GM12878 (cell line): ENCODE data around the gene DGCR8. TPM values are rescaled to one million over a fixed set of nuclear protein-coding genes. Genes with fewer than 3 reads are reported as not detected.

Experiments used
- BHLHE40 ChIP-seq, 2 experiments: fragments of 450-650 bp in 1 of 2; IDR thresholded peaks; 2 replicates each; pipeline ENCODE4 v1.6.1; 2011 to 2017; ENCODE audit warnings: low read depth in 2 of 2, borderline replicate concordance in 1 of 2, improper control_type of control experiment in 1 of 2, low read length in 1 of 2, mild to moderate bottlenecking in 1 of 2
- CBFB ChIP-seq: IDR thresholded peaks from 2 replicates; pipeline ENCODE4 v1.6.1; 2016; ENCODE audit warnings: antibody characterized with exemption, low read depth
- CBX5 ChIP-seq: sonication (generic); IDR thresholded peaks from 2 replicates; pipeline ENCODE4 v1.6.1; 2016; ENCODE audit warnings: low read depth, moderate library complexity, mild to moderate bottlenecking, inconsistent platforms
- CREB1 ChIP-seq: IDR thresholded peaks from 2 replicates; pipeline ENCODE4 v1.6.1; 2012; ENCODE audit warnings: low read depth, mild to moderate bottlenecking, inconsistent platforms
- CREM ChIP-seq: IDR thresholded peaks from 2 replicates; pipeline ENCODE4 v1.6.1; 2014; ENCODE audit warnings: antibody characterized with exemption, low read depth
- EED ChIP-seq: sonication (generic); IDR thresholded peaks from 2 replicates; pipeline ENCODE4 v1.6.1; 2016; ENCODE audit warnings: antibody characterized with exemption, low read depth
- HDGF ChIP-seq: fragments of 450-650 bp; IDR thresholded peaks from 2 replicates; pipeline ENCODE4 v1.6.1; 2016; ENCODE audit warnings: antibody characterized with exemption
- IKZF2 ChIP-seq, 2 experiments: fragments of 450-650 bp; IDR thresholded peaks; 2 replicates each; pipeline ENCODE4 v1.6.1; 2017; ENCODE audit warnings: mild to moderate bottlenecking in 2 of 2, moderate library complexity in 2 of 2
- IRF4 ChIP-seq: IDR thresholded peaks from 2 replicates; pipeline ENCODE4 v1.6.1; 2011; ENCODE audit warnings: low read depth, low read length
- KDM1A ChIP-seq: fragments of 200-600 bp; sonication (generic); IDR thresholded peaks from 2 replicates; pipeline ENCODE4 v1.6.1; 2016; ENCODE audit warnings: borderline replicate concordance
- LARP7 ChIP-seq: fragments of 450-650 bp; IDR thresholded peaks from 2 replicates; pipeline ENCODE4 v1.6.1; 2017; ENCODE audit warnings: mild to moderate bottlenecking
- MXI1 ChIP-seq: fragments of 150-350 bp; IDR thresholded peaks from 2 replicates; pipeline ENCODE4 v1.6.1; 2011; ENCODE audit warnings: low read depth, mild to moderate bottlenecking, inconsistent platforms, low read length, improper control_type of control experiment
- NBN ChIP-seq: fragments of 450-650 bp; IDR thresholded peaks from 2 replicates; pipeline ENCODE4 v1.6.1; 2016
- NFYA ChIP-seq: IDR thresholded peaks from 2 replicates; pipeline ENCODE4 v1.6.1; 2011; ENCODE audit warnings: low read depth, mild to moderate bottlenecking, low read length, improper control_type of control experiment, borderline replicate concordance
- PAX5 ChIP-seq: IDR thresholded peaks from 2 replicates; pipeline ENCODE4 v1.6.1; 2011; ENCODE audit warnings: low read depth, low read length, borderline replicate concordance
- RCOR1 ChIP-seq: conservative IDR thresholded peaks from 2 replicates; pipeline ENCODE4 v1.6.1; 2012; ENCODE audit warnings: low read depth, low read length, improper control_type of control experiment
- RUNX3 ChIP-seq: IDR thresholded peaks from 2 replicates; pipeline ENCODE4 v1.6.1; 2012; ENCODE audit warnings: low read length, inconsistent platforms
- SMAD5 ChIP-seq: IDR thresholded peaks from 2 replicates; pipeline ENCODE4 v1.6.1; 2016; ENCODE audit warnings: antibody characterized with exemption, low read depth
- SPI1 ChIP-seq: IDR thresholded peaks from 2 replicates; pipeline ENCODE4 v1.6.1; 2011; ENCODE audit warnings: low read depth, mild to moderate bottlenecking, low read length, moderate library complexity, borderline replicate concordance; ENCODE audit not compliant: insufficient read depth
- SRF ChIP-seq, 2 experiments: IDR thresholded peaks; 2 replicates each; pipeline ENCODE4 v1.6.1; 2011; ENCODE audit warnings: low read depth in 2 of 2, low read length in 2 of 2, mild to moderate bottlenecking in 1 of 2, moderate library complexity in 1 of 2
- ZZZ3 ChIP-seq: IDR thresholded peaks from 2 replicates; pipeline ENCODE4 v1.6.1; 2011; ENCODE audit warnings: low read depth; ENCODE audit not compliant: control insufficient read depth, insufficient read length
- polyA plus RNA-seq, 11 experiments: library from polyadenylated mRNA; depleted of rRNA in 4 of 11; unstranded in 6 of 11; stranded (reverse) in 5 of 11; fragments of >200 nt; fragmentation: Nextera tagmentation in 4 of 11; fragmentation: Illumina TruSeq in 1 of 11; extraction: Ambion mirVana in 4 of 11; extraction: Trizol in 1 of 11; gene quantifications; 1 replicate in 1 of 11; 2 replicates in 10 of 11; pipeline versions ENCODE4 v1.2.1 to v1.2.3, GENCODE V29; 2011 to 2016; ENCODE audit warnings: inconsistent platforms in 2 of 11, missing spikeins in 2 of 11, low read depth in 1 of 11
- total RNA-seq, 4 experiments: library from RNA; depleted of rRNA in 3 of 4; stranded (reverse); fragments of >200 nt in 3 of 4; fragmentation: Illumina TruSeq in 1 of 4; extraction: Trizol in 1 of 4; gene quantifications; 2 replicates each; pipeline versions ENCODE4 v1.2.1 to v1.2.3, GENCODE V29; 2013 to 2021
- TF ChIP-seq, protein P1 (sequence below): fragments of 450-650 bp; IDR thresholded peaks from 2 replicates; pipeline ENCODE4 v1.6.1; 2016; ENCODE audit warnings: mild to moderate bottlenecking, moderate library complexity, borderline replicate concordance
- TF ChIP-seq, protein P2 (sequence below): IDR thresholded peaks from 2 replicates; pipeline ENCODE4 v1.6.1; 2011; ENCODE audit warnings: borderline replicate concordance, low read depth, mild to moderate bottlenecking, moderate library complexity, low read length; ENCODE audit not compliant: insufficient read depth, poor library complexity, severe bottlenecking
- TF ChIP-seq, protein P3 (sequence below): IDR thresholded peaks from 2 replicates; pipeline ENCODE4 v1.6.1; 2012; ENCODE audit warnings: low read length, inconsistent platforms
- TF ChIP-seq, protein P4 (sequence below): IDR thresholded peaks from 2 replicates; pipeline ENCODE4 v1.6.1; 2011; ENCODE audit warnings: mild to moderate bottlenecking, low read depth, low read length, moderate library complexity; ENCODE audit not compliant: insufficient replicate concordance

Gene DGCR8
- total and polyA plus RNA-seq, 10 of the 15 experiments (the other 5 are each of a cell fraction or from before 2014, with no cell fraction given) = 1.2 to 35.1 (median 17.2) TPM

DNA sequence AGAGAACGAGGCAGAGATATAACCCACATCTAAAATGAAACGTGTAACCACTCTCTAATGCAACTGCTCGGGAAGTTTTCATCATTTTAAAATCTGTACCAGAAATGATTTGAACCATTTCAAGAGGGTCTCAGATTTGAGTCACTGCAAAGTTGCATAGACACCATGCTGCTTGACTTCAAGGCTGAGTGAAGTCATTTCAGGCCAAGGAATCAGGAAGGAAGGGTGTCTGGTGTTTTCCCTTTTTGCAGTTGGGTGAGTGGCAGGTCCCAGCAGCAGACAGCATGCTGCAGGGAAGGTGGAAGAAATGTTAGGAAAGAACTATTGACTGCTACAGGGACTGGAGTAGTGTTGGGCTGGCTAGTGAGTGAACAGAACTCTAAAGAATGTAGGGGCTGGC is 42.6 kb upstream of the DGCR8 start (continued):
- peak in 1 of 2 experiments; percentile 21; a peak in 1 of 4 replicates for TF ChIP-seq BHLHE40 (IDR thresholded peaks at IDR 0.05; ENCODE audit: borderline replicate concordance in 1 of 2, low read depth in 2 of 2, low read length in 1 of 2)
- TF ChIP-seq, protein P1, sequence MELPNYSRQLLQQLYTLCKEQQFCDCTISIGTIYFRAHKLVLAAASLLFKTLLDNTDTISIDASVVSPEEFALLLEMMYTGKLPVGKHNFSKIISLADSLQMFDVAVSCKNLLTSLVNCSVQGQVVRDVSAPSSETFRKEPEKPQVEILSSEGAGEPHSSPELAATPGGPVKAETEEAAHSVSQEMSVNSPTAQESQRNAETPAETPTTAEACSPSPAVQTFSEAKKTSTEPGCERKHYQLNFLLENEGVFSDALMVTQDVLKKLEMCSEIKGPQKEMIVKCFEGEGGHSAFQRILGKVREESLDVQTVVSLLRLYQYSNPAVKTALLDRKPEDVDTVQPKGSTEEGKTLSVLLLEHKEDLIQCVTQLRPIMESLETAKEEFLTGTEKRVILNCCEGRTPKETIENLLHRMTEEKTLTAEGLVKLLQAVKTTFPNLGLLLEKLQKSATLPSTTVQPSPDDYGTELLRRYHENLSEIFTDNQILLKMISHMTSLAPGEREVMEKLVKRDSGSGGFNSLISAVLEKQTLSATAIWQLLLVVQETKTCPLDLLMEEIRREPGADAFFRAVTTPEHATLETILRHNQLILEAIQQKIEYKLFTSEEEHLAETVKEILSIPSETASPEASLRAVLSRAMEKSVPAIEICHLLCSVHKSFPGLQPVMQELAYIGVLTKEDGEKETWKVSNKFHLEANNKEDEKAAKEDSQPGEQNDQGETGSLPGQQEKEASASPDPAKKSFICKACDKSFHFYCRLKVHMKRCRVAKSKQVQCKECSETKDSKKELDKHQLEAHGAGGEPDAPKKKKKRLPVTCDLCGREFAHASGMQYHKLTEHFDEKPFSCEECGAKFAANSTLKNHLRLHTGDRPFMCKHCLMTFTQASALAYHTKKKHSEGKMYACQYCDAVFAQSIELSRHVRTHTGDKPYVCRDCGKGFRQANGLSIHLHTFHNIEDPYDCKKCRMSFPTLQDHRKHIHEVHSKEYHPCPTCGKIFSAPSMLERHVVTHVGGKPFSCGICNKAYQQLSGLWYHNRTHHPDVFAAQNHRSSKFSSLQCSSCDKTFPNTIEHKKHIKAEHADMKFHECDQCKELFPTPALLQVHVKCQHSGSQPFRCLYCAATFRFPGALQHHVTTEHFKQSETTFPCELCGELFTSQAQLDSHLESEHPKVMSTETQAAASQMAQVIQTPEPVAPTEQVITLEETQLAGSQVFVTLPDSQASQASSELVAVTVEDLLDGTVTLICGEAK = no peak
- 0 out of 4 replicates have a peak, but pooled peaks of 1 of the 2 experiments have one; percentile 43 for TF ChIP-seq SRF (IDR thresholded peaks at IDR 0.05; ENCODE audit: low read depth in 2 of 2, low read length in 2 of 2)
- TF ChIP-seq HDGF = no peak
- TF ChIP-seq, protein P2, sequence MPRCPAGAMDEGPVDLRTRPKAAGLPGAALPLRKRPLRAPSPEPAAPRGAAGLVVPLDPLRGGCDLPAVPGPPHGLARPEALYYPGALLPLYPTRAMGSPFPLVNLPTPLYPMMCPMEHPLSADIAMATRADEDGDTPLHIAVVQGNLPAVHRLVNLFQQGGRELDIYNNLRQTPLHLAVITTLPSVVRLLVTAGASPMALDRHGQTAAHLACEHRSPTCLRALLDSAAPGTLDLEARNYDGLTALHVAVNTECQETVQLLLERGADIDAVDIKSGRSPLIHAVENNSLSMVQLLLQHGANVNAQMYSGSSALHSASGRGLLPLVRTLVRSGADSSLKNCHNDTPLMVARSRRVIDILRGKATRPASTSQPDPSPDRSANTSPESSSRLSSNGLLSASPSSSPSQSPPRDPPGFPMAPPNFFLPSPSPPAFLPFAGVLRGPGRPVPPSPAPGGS = peak; percentile 97
- TF ChIP-seq IKZF2 (IDR thresholded peaks at IDR 0.05) = peak in 1 of 2 experiments; percentile 18; a peak in 1 of 4 replicates
- TF ChIP-seq ZZZ3 = no peak
- TF ChIP-seq CBFB = no peak
- TF ChIP-seq RUNX3 = peak; percentile 86
- peak; percentile 69; the same call in 1 of the 2 replicates for TF ChIP-seq CREM
- peak; percentile 21; the same call in 1 of the 2 replicates for TF ChIP-seq SPI1
- TF ChIP-seq IRF4 = peak; percentile 83
- peak; percentile 81 for TF ChIP-seq EED
- TF ChIP-seq, protein P3, sequence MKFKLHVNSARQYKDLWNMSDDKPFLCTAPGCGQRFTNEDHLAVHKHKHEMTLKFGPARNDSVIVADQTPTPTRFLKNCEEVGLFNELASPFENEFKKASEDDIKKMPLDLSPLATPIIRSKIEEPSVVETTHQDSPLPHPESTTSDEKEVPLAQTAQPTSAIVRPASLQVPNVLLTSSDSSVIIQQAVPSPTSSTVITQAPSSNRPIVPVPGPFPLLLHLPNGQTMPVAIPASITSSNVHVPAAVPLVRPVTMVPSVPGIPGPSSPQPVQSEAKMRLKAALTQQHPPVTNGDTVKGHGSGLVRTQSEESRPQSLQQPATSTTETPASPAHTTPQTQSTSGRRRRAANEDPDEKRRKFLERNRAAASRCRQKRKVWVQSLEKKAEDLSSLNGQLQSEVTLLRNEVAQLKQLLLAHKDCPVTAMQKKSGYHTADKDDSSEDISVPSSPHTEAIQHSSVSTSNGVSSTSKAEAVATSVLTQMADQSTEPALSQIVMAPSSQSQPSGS = peak; percentile 57; the same call in 1 of the 2 replicates
- TF ChIP-seq CREB1 = peak; percentile 42
- TF ChIP-seq, protein P4, sequence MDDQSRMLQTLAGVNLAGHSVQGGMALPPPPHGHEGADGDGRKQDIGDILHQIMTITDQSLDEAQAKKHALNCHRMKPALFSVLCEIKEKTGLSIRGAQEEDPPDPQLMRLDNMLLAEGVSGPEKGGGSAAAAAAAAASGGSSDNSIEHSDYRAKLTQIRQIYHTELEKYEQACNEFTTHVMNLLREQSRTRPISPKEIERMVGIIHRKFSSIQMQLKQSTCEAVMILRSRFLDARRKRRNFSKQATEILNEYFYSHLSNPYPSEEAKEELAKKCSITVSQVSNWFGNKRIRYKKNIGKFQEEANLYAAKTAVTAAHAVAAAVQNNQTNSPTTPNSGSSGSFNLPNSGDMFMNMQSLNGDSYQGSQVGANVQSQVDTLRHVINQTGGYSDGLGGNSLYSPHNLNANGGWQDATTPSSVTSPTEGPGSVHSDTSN = peak; percentile 67
- TF ChIP-seq NBN = no peak
- no peak for TF ChIP-seq MXI1
- no peak for TF ChIP-seq CBX5
- TF ChIP-seq PAX5 = peak; percentile 69; the same call in 1 of the 2 replicates
- no peak for TF ChIP-seq SMAD5
- TF ChIP-seq RCOR1 = no peak
- TF ChIP-seq KDM1A = no peak
- TF ChIP-seq LARP7 = no peak
- TF ChIP-seq NFYA = no peak
